Activated CD4-positive, alpha-beta T cell treated with anti-CD3 and anti-CD28 coated beads, Interleukin-2, amount 10 ng/mL, durations not matched to agents 7 days and 5 days (primary cell): ENCODE results near the gene HSD17B12. TPM values are rescaled to one million over a fixed set of nuclear protein-coding genes. Genes with fewer than 3 reads are reported as not detected.

Experiments used
- CTCF ChIA-PET: fragments of 350-600 bp; sonication (Branson Sonifier 250); formaldehyde crosslinking; loops from one replicate; lab custom pipeline; 2021; ENCODE audit warnings: antibody characterized with exemption; lab: Charles Lee
- POLR2A ChIA-PET: fragments of 350-600 bp; sonication (Branson Sonifier 250); formaldehyde crosslinking; loops from one replicate; lab custom pipeline; 2021; ENCODE audit warnings: antibody characterized with exemption; lab: Charles Lee
- DNase-seq: peaks from one replicate; pipeline ENCODE4 v3.0.0-alpha.2; 2020
- H3K27ac Mint-ChIP-seq: one replicate; pipeline ENCODE4 v1.8.0; 2021; ENCODE audit warnings: mild to moderate bottlenecking, moderate library complexity, mixed read lengths
- H3K27me3 Mint-ChIP-seq: one replicate; pipeline ENCODE4 v1.8.0; 2021; ENCODE audit warnings: mixed read lengths
- H3K36me3 Mint-ChIP-seq: one replicate; pipeline ENCODE4 v1.8.0; 2021; ENCODE audit warnings: low read depth, mixed read lengths
- H3K4me1 Mint-ChIP-seq: one replicate; pipeline ENCODE4 v1.8.0; 2021; ENCODE audit warnings: mixed read lengths
- H3K4me3 Mint-ChIP-seq: one replicate; pipeline ENCODE4 v1.8.0; 2021; ENCODE audit warnings: mild to moderate bottlenecking, moderate library complexity, mixed read lengths
- H3K9me3 Mint-ChIP-seq: one replicate; pipeline ENCODE4 v1.8.0; 2021; ENCODE audit warnings: mixed read lengths
- total RNA-seq, 2 experiments: library from RNA; stranded (reverse); gene quantifications; one replicate each; pipeline ENCODE4 v1.2.3, GENCODE V29; 2021

The HSD17B12 gene
- total RNA-seq, 2 experiments from 2014 or later, result 39.9 to 53.9 TPM

DNA sequence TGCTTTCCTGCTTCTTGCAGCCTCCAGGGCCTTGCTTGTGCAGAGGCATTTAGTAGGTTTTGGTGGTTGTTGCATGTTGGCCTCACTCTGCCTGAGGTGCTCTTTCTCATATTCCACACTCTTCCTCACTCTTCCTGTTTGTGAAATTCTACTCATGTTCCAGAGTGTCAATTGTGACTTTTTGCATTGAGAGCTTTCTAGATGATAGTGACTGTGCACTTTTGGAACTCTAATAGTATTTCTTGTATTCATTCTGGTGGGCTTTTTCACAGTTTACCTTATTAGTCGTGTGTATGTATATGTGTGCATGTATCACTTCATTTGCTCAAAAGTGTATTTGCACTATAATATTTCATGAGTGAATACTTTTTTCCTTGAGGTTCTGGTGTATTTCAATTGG lies 11.3 kb downstream of the HSD17B12 start:
- peaks cover 13% of the 10 kb centered on the region for H3K36me3 Mint-ChIP-seq
- peaks cover 15% of the 10 kb centered on the region for H3K4me1 Mint-ChIP-seq
- H3K9me3 Mint-ChIP-seq, result no peaks in the 10 kb centered on the region
- DNase-seq, result no peak
- no peaks in the 10 kb centered on the region for H3K27me3 Mint-ChIP-seq
- POLR2A ChIA-PET, result no interaction called here
- H3K4me3 Mint-ChIP-seq, result no peak overlapping the region
- CTCF ChIA-PET, result no interaction called here
- no peak overlapping the region for H3K27ac Mint-ChIP-seq

DNA sequence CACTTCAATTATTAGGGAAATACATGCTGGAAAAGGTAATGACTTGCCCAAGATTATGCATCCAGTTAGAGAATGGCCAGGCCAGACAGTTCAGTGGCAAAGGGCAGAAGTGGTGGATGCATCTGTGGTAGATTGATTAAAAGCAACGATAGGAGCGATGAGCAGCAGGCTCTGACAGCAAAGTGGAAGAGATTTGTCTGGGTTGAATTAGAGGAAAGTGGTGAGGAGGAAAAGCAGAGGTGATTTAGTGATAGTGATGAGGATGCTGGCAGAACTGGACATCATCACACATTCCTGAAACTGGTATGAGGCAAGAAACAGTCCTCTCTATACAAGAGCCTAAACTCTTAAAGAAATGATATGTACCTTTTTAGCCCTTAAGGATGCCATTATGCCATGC lies 12.5 kb downstream of the HSD17B12 start:
- POLR2A ChIA-PET, result no interaction called here
- H3K4me1 Mint-ChIP-seq, result peaks cover 11% of the 10 kb centered on the region
- DNase-seq, result no peak
- CTCF ChIA-PET, result no interaction called here
- no peak overlapping the region for H3K27ac Mint-ChIP-seq
- peaks cover 10% of the 10 kb centered on the region for H3K36me3 Mint-ChIP-seq
- H3K27me3 Mint-ChIP-seq, result no peaks in the 10 kb centered on the region
- no peaks in the 10 kb centered on the region for H3K9me3 Mint-ChIP-seq
- no peak overlapping the region for H3K4me3 Mint-ChIP-seq

DNA sequence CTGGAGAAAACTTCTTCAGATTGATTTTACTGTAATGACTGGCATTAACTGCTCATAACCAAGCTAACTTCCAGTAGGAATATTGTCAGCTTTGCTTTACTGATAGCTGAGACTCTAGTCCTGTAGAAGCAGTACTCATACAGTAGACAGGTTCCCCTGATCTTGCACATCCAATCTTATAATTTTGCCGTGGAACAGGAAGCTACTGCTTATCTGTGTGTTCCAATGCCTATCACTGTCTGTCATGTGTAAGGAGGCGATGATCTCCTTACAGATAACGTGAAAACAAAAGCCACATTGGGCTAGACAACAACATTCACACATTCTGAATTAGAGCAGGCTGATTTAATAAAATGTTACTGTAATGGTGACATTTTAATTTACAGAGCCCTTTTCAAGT lies 13.2 kb downstream of the HSD17B12 start:
- no peak for DNase-seq
- CTCF ChIA-PET, result no interaction called here
- Mint-ChIP-seq H3K27ac (no peak overlapping the region), H3K4me3 (no peak overlapping the region), H3K9me3 (no peaks in the 10 kb centered on the region), H3K27me3 (no peaks in the 10 kb centered on the region), H3K4me1 (peaks cover 11% of the 10 kb centered on the region), H3K36me3 (peaks cover 10% of the 10 kb centered on the region)
- POLR2A ChIA-PET, result no interaction called here

DNA sequence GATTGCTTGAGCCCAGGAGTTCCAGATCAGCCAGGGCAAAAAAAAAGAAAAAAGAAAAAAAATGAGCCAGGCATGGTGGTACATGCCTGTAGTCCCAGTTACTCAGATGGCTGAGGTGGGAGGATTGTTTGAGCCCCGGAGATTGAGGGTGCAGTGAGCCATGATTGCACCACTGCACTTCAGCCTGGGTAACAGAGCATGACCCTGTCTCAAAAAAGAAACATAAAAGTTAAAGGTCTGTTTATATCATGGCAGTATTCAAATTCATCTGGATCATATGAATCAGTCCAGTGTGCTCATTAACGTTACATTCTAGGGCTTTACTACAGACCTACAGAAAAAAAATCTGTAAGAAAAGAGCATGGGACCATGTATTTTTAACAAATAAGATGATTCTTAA lies 13.9 kb downstream of the HSD17B12 start:
- H3K9me3 Mint-ChIP-seq, result no peaks in the 10 kb centered on the region
- peaks cover 8% of the 10 kb centered on the region for H3K36me3 Mint-ChIP-seq
- H3K4me3 Mint-ChIP-seq, result no peak overlapping the region
- no peak for DNase-seq
- H3K4me1 Mint-ChIP-seq, result peaks cover 11% of the 10 kb centered on the region
- POLR2A ChIA-PET, result no interaction called here
- CTCF ChIA-PET, result no interaction called here
- no peaks in the 10 kb centered on the region for H3K27me3 Mint-ChIP-seq
- H3K27ac Mint-ChIP-seq, result no peak overlapping the region

DNA sequence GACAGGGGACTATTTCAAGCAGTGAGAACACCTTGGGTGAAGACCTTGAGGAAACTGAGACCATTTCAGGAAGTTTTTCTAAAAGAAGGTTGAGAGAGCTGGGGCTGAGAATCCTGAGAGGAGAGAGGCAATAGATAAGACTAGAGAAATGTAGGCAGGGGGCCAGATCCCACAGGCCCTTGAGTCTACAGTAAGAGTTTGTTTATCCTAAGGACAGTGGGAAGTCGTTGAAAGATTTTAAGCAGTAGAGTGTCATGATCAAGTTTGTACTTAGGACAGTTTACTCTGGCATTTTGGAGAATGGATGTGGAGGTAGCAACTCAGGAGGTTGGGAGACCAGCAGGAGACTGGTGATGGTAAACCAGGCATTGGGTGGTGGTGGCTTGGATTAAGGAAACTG lies 17.1 kb downstream of the HSD17B12 start:
- Mint-ChIP-seq H3K27ac (no peak overlapping the region), H3K4me3 (no peak overlapping the region), H3K27me3 (no peaks in the 10 kb centered on the region), H3K4me1 (no peaks in the 10 kb centered on the region), H3K36me3 (peaks cover 12% of the 10 kb centered on the region), H3K9me3 (peaks cover 5% of the 10 kb centered on the region)
- no peak for DNase-seq
- CTCF ChIA-PET, result no interaction called here
- POLR2A ChIA-PET, result no interaction called here

DNA sequence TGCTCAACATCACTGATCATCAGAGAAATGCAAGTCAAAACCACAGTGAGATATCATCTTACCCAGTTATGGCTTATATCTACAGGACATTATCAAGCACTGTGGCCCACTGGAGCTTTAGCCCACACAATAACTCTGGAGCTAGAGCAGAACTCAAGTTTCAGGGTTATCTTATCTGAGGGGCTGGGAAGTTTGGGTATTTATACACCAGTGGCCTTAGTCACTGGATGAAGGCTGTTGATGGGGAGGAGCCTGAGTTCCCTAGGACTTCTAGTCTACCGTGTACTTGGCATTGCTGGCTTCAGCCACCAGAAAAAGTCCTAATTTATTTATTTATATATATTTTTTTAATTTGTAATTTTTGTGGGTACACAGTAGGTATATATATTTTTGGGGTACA lies 19.3 kb downstream of the HSD17B12 start:
- Mint-ChIP-seq H3K4me3 (no peak overlapping the region), H3K4me1 (no peaks in the 10 kb centered on the region), H3K27ac (no peak overlapping the region), H3K9me3 (peaks cover 8% of the 10 kb centered on the region), H3K27me3 (no peaks in the 10 kb centered on the region), H3K36me3 (peaks cover 12% of the 10 kb centered on the region)
- CTCF ChIA-PET, result interaction anchor here (1.8 kb wide), 1 partner anchor 19 kb away, joined by 6 read pairs; the partner anchor contains the start of gene HSD17B12
- no peak for DNase-seq
- POLR2A ChIA-PET, result no interaction called here

DNA sequence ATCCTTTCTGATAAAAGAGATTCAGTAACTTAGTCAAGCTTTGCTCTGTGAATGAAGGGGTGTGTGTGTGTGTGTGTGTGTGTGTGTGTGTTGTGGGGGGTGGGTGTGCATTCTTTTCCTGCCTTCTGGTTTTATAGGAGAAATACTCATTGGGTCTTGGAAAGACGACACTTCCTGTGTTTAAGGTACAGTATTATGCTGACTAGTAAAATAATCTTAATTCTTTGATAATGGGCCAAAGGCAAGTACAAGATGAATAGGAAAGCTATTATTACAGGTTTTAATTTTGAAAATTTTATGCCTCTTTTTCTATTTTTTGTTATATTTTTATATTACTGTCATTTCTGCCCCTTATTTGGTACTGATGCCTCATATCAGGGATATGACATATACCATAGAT lies 26.1 kb downstream of the HSD17B12 start:
- H3K4me3 Mint-ChIP-seq, result no peak overlapping the region
- peaks cover 2% of the 10 kb centered on the region for H3K36me3 Mint-ChIP-seq
- no peaks in the 10 kb centered on the region for H3K27me3 Mint-ChIP-seq
- POLR2A ChIA-PET, result no interaction called here
- H3K27ac Mint-ChIP-seq, result no peak overlapping the region
- no peak for DNase-seq
- CTCF ChIA-PET, result no interaction called here
- no peaks in the 10 kb centered on the region for H3K4me1 Mint-ChIP-seq
- peaks cover 5% of the 10 kb centered on the region for H3K9me3 Mint-ChIP-seq

DNA sequence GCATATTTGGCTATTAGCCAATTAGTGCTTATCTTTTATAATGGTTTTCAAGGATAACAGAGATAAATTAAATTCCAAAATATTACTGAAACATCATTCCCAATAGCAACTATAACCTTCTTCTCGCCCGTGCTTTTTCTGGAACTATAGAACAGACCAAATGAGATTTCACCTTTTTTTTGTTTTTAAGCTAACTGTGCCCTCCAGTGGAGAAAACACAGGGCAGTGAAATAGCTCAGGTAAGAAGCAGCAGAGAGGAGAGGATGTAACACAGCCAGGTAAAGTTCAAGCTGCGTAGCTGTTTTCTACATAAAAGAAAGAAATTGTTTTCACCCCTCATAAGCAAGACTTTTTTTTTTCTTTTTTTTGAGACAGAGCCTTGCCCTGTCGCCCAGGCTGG lies 28.2 kb downstream of the HSD17B12 start:
- H3K36me3 Mint-ChIP-seq, result peaks cover 6% of the 10 kb centered on the region
- no peaks in the 10 kb centered on the region for H3K4me1 Mint-ChIP-seq
- CTCF ChIA-PET, result interaction anchor here (0.8 kb wide), 1 partner anchor 22 kb away, joined by 3 read pairs; no protein-coding TSS in a partner anchor
- no peak overlapping the region for H3K4me3 Mint-ChIP-seq
- no peak overlapping the region for H3K27ac Mint-ChIP-seq
- peaks cover 7% of the 10 kb centered on the region for H3K9me3 Mint-ChIP-seq
- no peaks in the 10 kb centered on the region for H3K27me3 Mint-ChIP-seq
- POLR2A ChIA-PET, result no interaction called here
- no peak for DNase-seq

DNA sequence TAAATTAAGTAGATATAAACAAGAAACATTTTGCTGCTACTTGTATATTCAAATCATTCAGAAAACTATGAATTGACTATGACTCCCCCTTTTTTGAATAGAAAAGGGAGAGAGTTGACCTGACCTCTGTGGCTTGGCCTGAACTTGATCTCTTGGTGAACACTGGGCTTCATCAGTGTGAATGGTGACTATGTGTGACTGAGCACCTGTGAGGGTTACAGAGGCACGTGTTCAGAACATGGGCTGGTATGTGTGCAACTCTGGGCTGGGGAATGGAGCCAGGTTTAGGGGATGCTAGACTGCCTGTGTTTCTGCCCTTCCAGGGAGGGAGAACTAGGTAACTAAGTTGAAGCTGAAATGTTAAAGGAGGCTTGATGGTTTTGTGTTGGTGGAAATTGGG lies 29.2 kb downstream of the HSD17B12 start:
- Mint-ChIP-seq H3K9me3 (peaks cover 7% of the 10 kb centered on the region), H3K4me1 (no peaks in the 10 kb centered on the region), H3K27me3 (no peaks in the 10 kb centered on the region), H3K36me3 (peaks cover 6% of the 10 kb centered on the region), H3K27ac (no peak overlapping the region), H3K4me3 (no peak overlapping the region)
- POLR2A ChIA-PET, result no interaction called here
- CTCF ChIA-PET, result no interaction called here
- DNase-seq, result no peak

DNA sequence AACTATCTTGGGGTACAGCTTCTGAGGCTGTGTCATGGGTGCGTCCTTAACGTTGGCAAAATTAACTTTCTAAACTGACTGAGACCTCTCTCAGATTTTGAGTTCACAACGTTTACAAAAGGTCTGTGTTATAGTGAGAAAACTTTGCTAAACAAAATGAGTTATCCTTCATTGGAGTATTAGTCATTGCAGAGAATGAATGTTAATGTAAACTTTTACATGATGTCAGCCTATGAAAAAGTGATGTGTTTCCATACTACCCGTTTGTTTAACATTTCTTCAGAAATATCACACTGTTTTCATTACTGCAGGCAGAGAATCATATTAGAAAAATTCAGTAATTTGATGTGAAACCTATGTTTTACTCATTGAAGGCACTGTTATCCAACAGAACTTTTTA lies 32.1 kb downstream of the HSD17B12 start:
- no peak for DNase-seq
- no peaks in the 10 kb centered on the region for H3K27me3 Mint-ChIP-seq
- H3K36me3 Mint-ChIP-seq, result peaks cover 6% of the 10 kb centered on the region
- peaks cover 7% of the 10 kb centered on the region for H3K9me3 Mint-ChIP-seq
- no peak overlapping the region for H3K4me3 Mint-ChIP-seq
- ChIA-PET CTCF (no interaction called here), POLR2A (no interaction called here)
- no peaks in the 10 kb centered on the region for H3K4me1 Mint-ChIP-seq
- H3K27ac Mint-ChIP-seq, result no peak overlapping the region

DNA sequence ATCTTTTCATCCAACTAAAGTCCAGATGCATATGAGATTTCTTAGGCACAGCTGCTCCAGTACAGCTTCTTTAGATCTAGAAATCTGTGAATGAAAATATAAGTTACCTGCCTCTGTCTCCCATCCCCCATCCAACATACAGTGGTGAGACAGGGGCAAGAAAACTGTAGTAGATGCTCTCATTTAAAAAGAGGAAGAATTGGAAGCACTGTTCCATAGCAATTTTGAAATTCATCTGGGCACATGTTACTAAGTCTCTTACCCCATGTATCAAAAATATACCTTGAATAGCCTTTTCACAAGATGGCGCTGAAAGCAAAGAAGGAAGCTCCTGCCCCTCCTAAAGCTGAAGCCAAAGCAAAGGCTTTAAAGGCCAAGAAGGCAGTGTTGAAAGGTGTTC lies 37.8 kb downstream of the HSD17B12 start:
- DNase-seq, result no peak
- CTCF ChIA-PET, result interaction anchor here (1.4 kb wide), 1 partner anchor 90 kb away, joined by 4 read pairs; no protein-coding TSS in a partner anchor
- Mint-ChIP-seq H3K4me3 (no peak overlapping the region), H3K27ac (no peak overlapping the region), H3K36me3 (peaks cover 18% of the 10 kb centered on the region), H3K9me3 (peaks cover 14% of the 10 kb centered on the region), H3K27me3 (no peaks in the 10 kb centered on the region), H3K4me1 (no peaks in the 10 kb centered on the region)
- POLR2A ChIA-PET, result no interaction called here

DNA sequence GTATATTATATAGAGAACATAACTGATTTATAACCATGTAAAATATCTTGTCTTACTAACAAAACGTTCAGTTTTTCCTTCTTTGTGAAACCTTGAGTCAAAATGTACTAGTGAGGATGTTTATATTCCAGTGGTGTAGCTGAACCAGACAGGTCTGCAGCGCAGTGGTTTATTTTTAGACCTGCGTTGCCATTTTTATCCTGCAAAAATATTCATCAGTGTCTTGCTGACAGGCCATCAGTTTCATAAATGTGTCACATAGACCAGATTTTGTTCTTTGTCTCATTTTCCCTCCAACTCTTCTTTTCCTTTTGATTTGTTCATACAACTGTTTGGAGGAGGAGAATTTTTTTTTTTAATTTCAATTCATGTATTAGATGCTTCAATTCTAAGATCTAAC lies 43.1 kb downstream of the HSD17B12 start:
- ChIA-PET CTCF (no interaction called here), POLR2A (interaction anchor here (0.6 kb wide), 1 partner anchor 40 kb away, joined by 4 read pairs; no protein-coding TSS in a partner anchor)
- H3K4me1 Mint-ChIP-seq, result no peaks in the 10 kb centered on the region
- no peak overlapping the region for H3K4me3 Mint-ChIP-seq
- DNase-seq, result no peak
- no peak overlapping the region for H3K27ac Mint-ChIP-seq
- no peaks in the 10 kb centered on the region for H3K27me3 Mint-ChIP-seq
- peaks cover 8% of the 10 kb centered on the region for H3K9me3 Mint-ChIP-seq
- H3K36me3 Mint-ChIP-seq, result peaks cover 14% of the 10 kb centered on the region

DNA sequence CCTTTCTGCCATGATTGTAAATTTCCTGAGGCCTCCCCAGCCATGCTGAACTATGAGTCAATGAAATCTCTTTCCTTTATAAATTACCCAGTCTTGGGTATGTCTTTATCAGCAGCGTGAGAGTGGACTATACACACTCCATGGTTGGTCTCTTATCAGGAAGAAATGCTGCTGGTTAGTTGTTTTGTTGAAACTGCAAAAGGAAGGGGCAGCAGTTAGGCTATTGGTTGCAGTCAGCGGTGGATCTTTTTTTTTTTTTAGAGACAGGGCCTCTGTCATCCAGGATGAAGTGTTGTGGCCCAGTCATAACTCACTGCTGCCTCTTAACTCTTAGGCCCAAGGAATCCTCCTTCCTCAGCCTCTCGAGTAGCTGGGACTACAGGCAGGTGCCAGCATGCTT lies 51.7 kb downstream of the HSD17B12 start:
- H3K4me1 Mint-ChIP-seq, result peaks cover 7% of the 10 kb centered on the region
- H3K36me3 Mint-ChIP-seq, result peaks cover 21% of the 10 kb centered on the region
- H3K9me3 Mint-ChIP-seq, result peaks cover 4% of the 10 kb centered on the region
- CTCF ChIA-PET, result no interaction called here
- no peak for DNase-seq
- no peaks in the 10 kb centered on the region for H3K27me3 Mint-ChIP-seq
- no peak overlapping the region for H3K27ac Mint-ChIP-seq
- POLR2A ChIA-PET, result no interaction called here
- no peak overlapping the region for H3K4me3 Mint-ChIP-seq

DNA sequence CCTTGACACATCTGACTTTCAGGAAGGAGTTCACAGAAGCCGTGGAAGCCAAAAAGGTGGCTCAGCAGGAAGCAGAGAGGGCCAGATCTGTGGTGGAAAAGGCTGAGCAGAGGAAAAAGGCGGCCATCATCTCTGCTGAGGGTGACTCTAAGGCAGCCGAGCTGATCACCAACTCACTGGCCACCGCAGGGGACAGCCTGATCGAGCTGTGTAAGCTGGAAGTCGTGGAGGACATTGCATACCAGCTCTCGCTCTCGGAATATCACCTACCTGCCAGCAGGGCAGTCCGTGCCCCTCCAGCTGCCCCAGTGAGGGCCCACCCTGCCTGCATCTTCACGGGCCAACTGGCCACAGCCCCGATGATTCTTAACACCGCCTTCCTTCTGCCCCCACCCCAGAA lies 53.7 kb downstream of the HSD17B12 start:
- no peaks in the 10 kb centered on the region for H3K27me3 Mint-ChIP-seq

More for the DNA sequence above, 53.7 kb downstream of the HSD17B12 start:
- Mint-ChIP-seq H3K9me3 (peaks cover 6% of the 10 kb centered on the region), H3K36me3 (peaks cover 23% of the 10 kb centered on the region), H3K4me1 (peaks cover 7% of the 10 kb centered on the region), H3K27ac (no peak overlapping the region), H3K4me3 (no peak overlapping the region)
- no peak for DNase-seq
- CTCF ChIA-PET, result no interaction called here
- POLR2A ChIA-PET, result no interaction called here
